Thyroid gland (tissue), 4 donors: ENCODE results near the gene DAGLB.

Experiments
- CTCF ChIP-seq, 6 experiments: fragments of 200-600 bp in 3 of 6; fragments of 450-650 bp in 3 of 6; sonication (generic) in 3 of 6; IDR thresholded peaks; one replicate each; pipeline ENCODE4 v1.5.1; 2016 to 2019; ENCODE audit warnings: antibody characterized with exemption in 6 of 6, mild to moderate bottlenecking in 2 of 6, inconsistent platforms in 1 of 6, moderate library complexity in 1 of 6
- POLR2A ChIP-seq, 2 donors: fragments of 450-650 bp; IDR thresholded peaks; one replicate each; pipeline ENCODE4 v1.6.1; 2017; ENCODE audit warnings: antibody characterized with exemption in 2 of 2, mild to moderate bottlenecking in 2 of 2, moderate library complexity in 1 of 2

DNA sequence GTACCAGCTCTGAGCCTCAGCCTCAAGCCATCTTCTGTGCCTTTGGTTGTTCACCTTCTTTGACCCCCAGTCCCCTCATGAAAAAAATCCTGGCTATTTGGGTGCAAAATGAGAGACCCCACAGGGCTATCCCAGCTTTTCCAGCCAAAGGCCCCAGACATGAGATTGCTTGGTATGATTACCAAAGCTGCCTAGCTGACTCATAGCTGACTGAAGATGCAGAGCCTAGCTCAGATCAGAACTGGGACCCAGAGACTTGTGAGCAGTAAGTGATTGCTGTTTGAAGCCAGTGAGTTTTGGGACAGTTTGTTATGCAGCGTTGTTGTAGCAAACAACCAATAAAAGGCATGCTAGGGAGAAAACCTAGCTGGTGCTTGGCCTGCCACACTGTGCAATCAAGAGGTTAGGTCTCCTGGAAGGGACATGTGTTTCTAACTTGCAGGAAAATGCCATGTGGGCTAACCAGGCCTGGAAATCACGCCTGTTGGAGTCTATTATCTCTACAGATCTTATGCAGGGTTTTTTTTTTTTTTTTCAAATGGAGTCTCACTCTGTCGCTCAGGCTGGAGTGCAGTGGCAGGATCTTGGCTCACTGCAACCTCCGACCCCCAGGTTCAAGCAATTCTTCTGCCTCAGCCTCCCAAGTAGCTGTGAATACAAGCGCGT lies 48.0 kb upstream of the DAGLB start:
- TF ChIP-seq CTCF (IDR thresholded peaks at IDR 0.05) (no peak), POLR2A (IDR thresholded peaks at IDR 0.05) (no peak)
